Measurements from ENCODE around the gene MUC2.

MUC2 gene

GRCh38 chr11:1033016-1033798 is 41.5 kb upstream of the MUC2 start:
- Histone ChIP-seq H3K9me3 (ENCODE audit: control insufficient read depth, insufficient read depth, low read length) (no peaks in the 10 kb centered on the region), H3K9ac (ENCODE audit: low read depth, low read length) (no peak overlapping the region), H3K4me1 (ENCODE audit: insufficient read depth, low read length) (no peaks in the 10 kb centered on the region), H3K36me3 (ENCODE audit: insufficient read depth, low read length) (no peaks in the 10 kb centered on the region)

GRCh38 chr11:1034001-1034400 is 40.7 kb upstream of the MUC2 start:
- no peaks in the 10 kb centered on the region for H3K4me1 ChIP-seq (ENCODE audit: insufficient read depth, low read length)

GRCh38 chr11:1034456-1035295 is 40.0 kb upstream of the MUC2 start:
- Histone ChIP-seq H3K9ac (ENCODE audit: low read depth, low read length) (no peak overlapping the region), H3K9me3 (ENCODE audit: control insufficient read depth, insufficient read depth, low read length) (no peaks in the 10 kb centered on the region), H3K4me1 (ENCODE audit: insufficient read depth, low read length) (no peaks in the 10 kb centered on the region), H3K36me3 (ENCODE audit: insufficient read depth, low read length) (no peaks in the 10 kb centered on the region)

More at GRCh38 chr11:1034001-1034400, 40.7 kb upstream of the MUC2 start:
- Histone ChIP-seq H3K36me3 (ENCODE audit: insufficient read depth, low read length) (no peaks in the 10 kb centered on the region), H3K9ac (ENCODE audit: low read depth, low read length) (no peak overlapping the region), H3K9me3 (ENCODE audit: control insufficient read depth, insufficient read depth, low read length) (no peaks in the 10 kb centered on the region)

- Histone ChIP-seq H3K4me1 (ENCODE audit: insufficient read depth, low read length) (no peaks in the 10 kb centered on the region), H3K36me3 (ENCODE audit: insufficient read depth, low read length) (no peaks in the 10 kb centered on the region), H3K9me3 (ENCODE audit: control insufficient read depth, insufficient read depth, low read length) (no peaks in the 10 kb centered on the region), H3K9ac (ENCODE audit: low read depth, low read length) (no peak overlapping the region)
Observed at GRCh38 chr11:1035577-1036283, 38.9 kb upstream of the MUC2 start.

GRCh38 chr11:1036303-1036923 is 38.3 kb upstream of the MUC2 start, which contains the start of gene MUC6:
TSS of gene MUC6 (minus strand) at chr11:1036718. CDS start at chr11:1036655, 63 bp downstream.
- Histone ChIP-seq H3K9ac (ENCODE audit: low read depth, low read length) (no peak within 1 kb of the TSS), H3K36me3 (ENCODE audit: insufficient read depth, low read length) (no peaks in the 10 kb centered on the region), H3K9me3 (ENCODE audit: control insufficient read depth, insufficient read depth, low read length) (no peaks in the 10 kb centered on the region), H3K4me1 (ENCODE audit: insufficient read depth, low read length) (no peaks in the 10 kb centered on the region)

- Histone ChIP-seq H3K4me1 (ENCODE audit: insufficient read depth, low read length) (no peaks in the 10 kb centered on the region), H3K36me3 (ENCODE audit: insufficient read depth, low read length) (no peaks in the 10 kb centered on the region), H3K9me3 (ENCODE audit: control insufficient read depth, insufficient read depth, low read length) (no peaks in the 10 kb centered on the region), H3K9ac (ENCODE audit: low read depth, low read length) (no peak overlapping the region)
Observed at GRCh38 chr11:1036931-1037330, 37.7 kb upstream of the MUC2 start.

GRCh38 chr11:1037506-1038055 is 37.1 kb upstream of the MUC2 start:
- no peaks in the 10 kb centered on the region for H3K36me3 ChIP-seq (ENCODE audit: insufficient read depth, low read length)
- H3K9me3 ChIP-seq (ENCODE audit: control insufficient read depth, insufficient read depth, low read length) = no peaks in the 10 kb centered on the region
- no peaks in the 10 kb centered on the region for H3K4me1 ChIP-seq (ENCODE audit: insufficient read depth, low read length)
- H3K9ac ChIP-seq (ENCODE audit: low read depth, low read length) = no peak overlapping the region

- H3K36me3 ChIP-seq (ENCODE audit: insufficient read depth, low read length) = no peaks in the 10 kb centered on the region
- H3K9me3 ChIP-seq (ENCODE audit: control insufficient read depth, insufficient read depth, low read length) = no peaks in the 10 kb centered on the region
- H3K9ac ChIP-seq (ENCODE audit: low read depth, low read length) = no peak overlapping the region
- no peaks in the 10 kb centered on the region for H3K4me1 ChIP-seq (ENCODE audit: insufficient read depth, low read length)
Observed at GRCh38 chr11:1038361-1038760, 36.3 kb upstream of the MUC2 start.

- Histone ChIP-seq H3K9ac (ENCODE audit: low read depth, low read length) (no peak overlapping the region), H3K4me1 (ENCODE audit: insufficient read depth, low read length) (no peaks in the 10 kb centered on the region), H3K9me3 (ENCODE audit: control insufficient read depth, insufficient read depth, low read length) (no peaks in the 10 kb centered on the region)
Observed at GRCh38 chr11:1038921-1039320, 35.8 kb upstream of the MUC2 start.

GRCh38 chr11:1039481-1040427 is 34.9 kb upstream of the MUC2 start:
- H3K36me3 ChIP-seq (ENCODE audit: insufficient read depth, low read length) = no peaks in the 10 kb centered on the region
- H3K4me1 ChIP-seq (ENCODE audit: insufficient read depth, low read length) = no peaks in the 10 kb centered on the region
- H3K9me3 ChIP-seq (ENCODE audit: control insufficient read depth, insufficient read depth, low read length) = no peaks in the 10 kb centered on the region
- H3K9ac ChIP-seq (ENCODE audit: low read depth, low read length) = no peak overlapping the region

More at GRCh38 chr11:1038921-1039320, 35.8 kb upstream of the MUC2 start:
- no peaks in the 10 kb centered on the region for H3K36me3 ChIP-seq (ENCODE audit: insufficient read depth, low read length)

GRCh38 chr11:1040428-1041148 is 34.1 kb upstream of the MUC2 start:
- Histone ChIP-seq H3K36me3 (ENCODE audit: insufficient read depth, low read length) (no peaks in the 10 kb centered on the region), H3K9me3 (ENCODE audit: control insufficient read depth, insufficient read depth, low read length) (no peaks in the 10 kb centered on the region), H3K9ac (ENCODE audit: low read depth, low read length) (no peak overlapping the region), H3K4me1 (ENCODE audit: insufficient read depth, low read length) (no peaks in the 10 kb centered on the region)

GRCh38 chr11:1041149-1041467 is 33.6 kb upstream of the MUC2 start:
- Histone ChIP-seq H3K36me3 (ENCODE audit: insufficient read depth, low read length) (no peaks in the 10 kb centered on the region), H3K4me1 (ENCODE audit: insufficient read depth, low read length) (no peaks in the 10 kb centered on the region), H3K9ac (ENCODE audit: low read depth, low read length) (no peak overlapping the region), H3K9me3 (ENCODE audit: control insufficient read depth, insufficient read depth, low read length) (no peaks in the 10 kb centered on the region)

GRCh38 chr11:1041471-1041870 is 33.2 kb upstream of the MUC2 start:
- Histone ChIP-seq H3K9me3 (ENCODE audit: control insufficient read depth, insufficient read depth, low read length) (no peaks in the 10 kb centered on the region), H3K9ac (ENCODE audit: low read depth, low read length) (no peak overlapping the region), H3K4me1 (ENCODE audit: insufficient read depth, low read length) (no peaks in the 10 kb centered on the region), H3K36me3 (ENCODE audit: insufficient read depth, low read length) (no peaks in the 10 kb centered on the region)

All from ES-I3 (cell line).